HEK293 (cell line): ENCODE results near the gene KPNA1.
"Not testable (repeated sequence)": the region's sequence is repeated elsewhere in the genome, so short reads cannot be mapped to it uniquely, and the experiment has no call there.

Source experiments
- CTCF ChIA-PET: fragments of 350-600 bp; formaldehyde crosslinking; extraction: SDS; loops from one replicate; lab custom pipeline; 2021; ENCODE audit warnings: antibody characterized with exemption; lab: Yijun Ruan, JAX
- POLR2A ChIA-PET: fragments of 300-600 bp; formaldehyde crosslinking; extraction: SDS; loops from one replicate; lab custom pipeline; 2020; ENCODE audit warnings: antibody characterized with exemption, inconsistent platforms; lab: Yijun Ruan, JAX
- H3K27ac ChIP-seq: fragments of 200-500 bp; sonication (Bioruptor generic); 2 replicates; pipeline ENCODE4 v1.5.1; 2014; ENCODE audit warnings: low read depth, low read length, control low read depth, inconsistent platforms; ENCODE audit errors: extremely low read depth
- H3K36me3 ChIP-seq, 2 experiments: fragments of 200-500 bp in 1 of 2; sonication (Bioruptor generic) in 1 of 2; 1 replicate in 1 of 2; 2 replicates in 1 of 2; pipeline ENCODE4 v1.5.1; 2014 to 2017; ENCODE audit warnings: inconsistent platforms in 2 of 2, low read length in 2 of 2; ENCODE audit not compliant: control insufficient read depth in 2 of 2, insufficient read depth in 1 of 2
- H3K4me1 ChIP-seq: fragments of 200-500 bp; sonication (Bioruptor generic); 2 replicates; pipeline ENCODE4 v1.5.1; 2014; ENCODE audit warnings: mild to moderate bottlenecking, low read length, inconsistent platforms; ENCODE audit not compliant: control insufficient read depth, insufficient read depth
- H3K4me3 ChIP-seq: 2 replicates; pipeline ENCODE4 v1.5.1; 2011; ENCODE audit warnings: low read depth, mild to moderate bottlenecking, control low read depth, low read length, moderate library complexity
- H3K9me3 ChIP-seq: fragments of 200-500 bp; sonication (Bioruptor generic); 2 replicates; pipeline ENCODE4 v1.5.1; 2014; ENCODE audit warnings: low read depth, low read length, inconsistent platforms; ENCODE audit not compliant: control insufficient read depth, insufficient read depth
- KLF1 ChIP-seq: fragments of 450-650 bp; formaldehyde crosslinking; IDR thresholded peaks from 2 replicates; pipeline ENCODE4 v1.5.1; 2016; ENCODE audit warnings: missing biosample characterization, missing genetic modification characterization
- KLF16 ChIP-seq: fragments of 450-650 bp; formaldehyde crosslinking; IDR thresholded peaks from 2 replicates; pipeline ENCODE4 v1.5.1; 2017; ENCODE audit warnings: missing biosample characterization, missing genetic modification characterization
- SCRT2 ChIP-seq: fragments of 450-650 bp; formaldehyde crosslinking; IDR thresholded peaks from 2 replicates; pipeline ENCODE4 v1.5.1; 2016; ENCODE audit warnings: missing biosample characterization, missing genetic modification characterization
- ZBTB17 ChIP-seq: fragments of 450-650 bp; formaldehyde crosslinking; IDR thresholded peaks from 2 replicates; pipeline ENCODE4 v1.5.1; 2016; ENCODE audit warnings: missing biosample characterization, missing genetic modification characterization
- ZNF366 ChIP-seq: fragments of 450-650 bp; formaldehyde crosslinking; conservative IDR thresholded peaks from 2 replicates; pipeline ENCODE4 v1.5.1; 2016; ENCODE audit warnings: missing biosample characterization, missing genetic modification characterization
- ZNF391 ChIP-seq: fragments of 450-650 bp; formaldehyde crosslinking; IDR thresholded peaks from 2 replicates; pipeline ENCODE4 v1.5.1; 2016; ENCODE audit warnings: low read depth, missing biosample characterization, missing genetic modification characterization, borderline replicate concordance
- ZNF510 ChIP-seq: fragments of 450-650 bp; formaldehyde crosslinking; IDR thresholded peaks from 2 replicates; pipeline ENCODE4 v1.5.1; 2018; ENCODE audit warnings: mild to moderate bottlenecking, missing genetic modification characterization, missing biosample characterization; ENCODE audit not compliant: insufficient replicate concordance
- ZNF549 ChIP-seq: fragments of 450-650 bp; IDR thresholded peaks from 2 replicates; pipeline ENCODE4 v1.5.1; 2018; ENCODE audit warnings: missing biosample characterization, missing genetic modification characterization, mild to moderate bottlenecking, inconsistent platforms, moderate library complexity
- ZNF585B ChIP-seq: fragments of 450-650 bp; formaldehyde crosslinking; IDR thresholded peaks from 2 replicates; pipeline ENCODE4 v1.5.1; 2016; ENCODE audit warnings: missing biosample characterization, missing genetic modification characterization
- ZNF596 ChIP-seq: fragments of 450-650 bp; IDR thresholded peaks from 2 replicates; pipeline ENCODE4 v1.5.0; 2018; ENCODE audit warnings: missing biosample characterization, mild to moderate bottlenecking, missing genetic modification characterization, moderate library complexity
- ZNF677 ChIP-seq: fragments of 450-650 bp; IDR thresholded peaks from 2 replicates; pipeline ENCODE4 v1.5.0; 2018; ENCODE audit warnings: missing biosample characterization, mild to moderate bottlenecking, missing genetic modification characterization, moderate library complexity
- ZNF76 ChIP-seq: fragments of 450-650 bp; formaldehyde crosslinking; IDR thresholded peaks from 2 replicates; pipeline ENCODE4; 2016; ENCODE audit warnings: low read depth, missing biosample characterization, missing genetic modification characterization, borderline replicate concordance
- ZNF768 ChIP-seq: fragments of 450-650 bp; formaldehyde crosslinking; IDR thresholded peaks from 2 replicates; pipeline ENCODE4 v1.5.1; 2018; ENCODE audit warnings: missing biosample characterization, mild to moderate bottlenecking, missing genetic modification characterization
- TF ChIP-seq, protein P1 (sequence below): fragments of 450-650 bp; formaldehyde crosslinking; IDR thresholded peaks from 2 replicates; pipeline ENCODE4 v1.5.1; 2017; ENCODE audit warnings: missing biosample characterization, mild to moderate bottlenecking, missing genetic modification characterization, moderate library complexity
- TF ChIP-seq, protein P2 (sequence below): IDR thresholded peaks from 2 replicates; pipeline ENCODE4 v1.6.1; 2011; ENCODE audit warnings: mild to moderate bottlenecking, low read depth, low read length, borderline replicate concordance
- TF ChIP-seq, protein P3 (sequence below): fragments of 450-650 bp; formaldehyde crosslinking; IDR thresholded peaks from 2 replicates; pipeline ENCODE4 v1.5.1; 2016; ENCODE audit warnings: missing biosample characterization, missing genetic modification characterization
- TF ChIP-seq, protein P4 (sequence below): fragments of 450-650 bp; formaldehyde crosslinking; IDR thresholded peaks from 2 replicates; pipeline ENCODE4 v1.5.1; 2016; ENCODE audit warnings: missing biosample characterization, missing genetic modification characterization

KPNA1 gene

DNA sequence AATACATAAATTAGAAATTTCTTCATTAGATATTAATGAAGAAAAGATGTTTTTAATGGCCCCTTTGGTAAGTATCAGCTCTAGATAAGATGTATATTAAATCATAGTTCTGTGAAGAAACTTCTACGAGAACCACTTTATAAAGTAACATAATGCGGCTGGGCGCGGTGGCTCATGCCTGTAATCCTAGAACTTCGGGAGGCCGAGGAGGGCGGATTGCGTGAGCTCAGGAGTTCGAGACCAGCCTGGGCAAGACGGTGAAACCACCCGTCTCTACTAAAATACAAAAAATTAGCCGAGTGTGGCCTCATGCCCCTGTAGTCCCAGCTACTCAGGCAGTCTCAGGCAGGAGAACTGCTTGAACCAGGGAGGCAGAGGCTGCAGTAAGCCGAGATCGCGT is 2.5 kb downstream of the KPNA1 start:
- ChIA-PET POLR2A (interaction anchor here (0.5 kb wide), 1 partner anchor 26 kb away, joined by 6 read pairs; no protein-coding TSS in a partner anchor), CTCF (interaction anchor here (0.8 to 1.2 kb wide), 3 partner anchors 10 to 167 kb away, joined by 3 to 4 read pairs (median 3); no protein-coding TSS in a partner anchor)

DNA sequence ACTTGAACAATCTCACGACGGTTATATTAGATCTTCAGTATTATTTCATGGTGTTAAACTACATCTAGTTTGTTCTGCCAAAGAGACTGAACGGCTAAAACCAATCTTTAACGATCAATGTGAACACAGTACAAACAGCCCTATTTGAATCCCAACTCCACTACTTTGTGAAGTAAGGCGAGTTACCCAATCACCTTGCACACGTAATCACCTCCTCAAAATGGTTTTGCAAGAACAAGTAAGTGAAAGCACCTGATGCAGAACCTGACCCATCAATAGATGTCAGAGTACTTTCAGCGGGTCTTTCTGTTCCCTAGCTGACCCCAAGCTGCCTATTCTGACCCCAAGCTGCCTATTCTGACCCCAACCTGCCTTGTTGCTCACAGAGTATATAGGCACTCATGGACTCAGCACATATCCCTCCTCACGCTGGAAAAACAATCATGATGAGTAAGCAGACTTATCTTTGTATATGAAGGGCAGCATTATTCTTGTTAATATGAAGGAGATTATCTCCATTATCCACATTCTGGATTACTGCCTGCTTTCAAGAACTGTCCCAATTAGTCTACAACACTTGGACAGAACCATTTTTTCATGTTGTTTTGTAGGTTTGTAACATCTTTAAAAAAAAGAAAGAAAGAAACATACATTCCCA is 3.7 kb downstream of the KPNA1 start:
- ChIA-PET POLR2A (no interaction called here), CTCF (interaction anchor here (1.2 kb wide), 1 partner anchor 42 kb away, joined by 3 read pairs; no protein-coding TSS in a partner anchor)
- Histone ChIP-seq H3K4me3 (no peak overlapping the region), H3K4me1 (peaks cover 7% of the 10 kb centered on the region; the same call in 1 of the 2 replicates), H3K27ac (no peak overlapping the region), H3K36me3 (no peaks in the 10 kb centered on the region), H3K9me3 (no peaks in the 10 kb centered on the region)
- TF ChIP-seq ZNF510 (tag by site-specific recombination) = no peak
- peak; percentile 75 for TF ChIP-seq ZNF549 (tag by site-specific recombination)

More for the DNA sequence above, 2.5 kb downstream of the KPNA1 start:
- Histone ChIP-seq H3K4me3 (no peak overlapping the region), H3K4me1 (peaks cover 7% of the 10 kb centered on the region; the same call in 1 of the 2 replicates)
- peak; percentile 29 for TF ChIP-seq KLF1 (tag by site-specific recombination)
- TF ChIP-seq ZNF391 (tag by site-specific recombination) = no peak
- TF ChIP-seq ZNF510 (tag by site-specific recombination) = peak; percentile 94
- no peak for TF ChIP-seq ZNF677
- TF ChIP-seq, protein P1, sequence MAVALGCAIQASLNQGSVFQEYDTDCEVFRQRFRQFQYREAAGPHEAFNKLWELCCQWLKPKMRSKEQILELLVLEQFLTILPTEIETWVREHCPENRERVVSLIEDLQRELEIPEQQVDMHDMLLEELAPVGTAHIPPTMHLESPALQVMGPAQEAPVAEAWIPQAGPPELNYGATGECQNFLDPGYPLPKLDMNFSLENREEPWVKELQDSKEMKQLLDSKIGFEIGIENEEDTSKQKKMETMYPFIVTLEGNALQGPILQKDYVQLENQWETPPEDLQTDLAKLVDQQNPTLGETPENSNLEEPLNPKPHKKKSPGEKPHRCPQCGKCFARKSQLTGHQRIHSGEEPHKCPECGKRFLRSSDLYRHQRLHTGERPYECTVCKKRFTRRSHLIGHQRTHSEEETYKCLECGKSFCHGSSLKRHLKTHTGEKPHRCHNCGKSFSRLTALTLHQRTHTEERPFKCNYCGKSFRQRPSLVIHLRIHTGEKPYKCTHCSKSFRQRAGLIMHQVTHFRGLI = peak; percentile 77
- TF ChIP-seq, all 188 proteins: peak for 3
- no peaks in the 10 kb centered on the region for H3K36me3 ChIP-seq
- H3K9me3 ChIP-seq = no peaks in the 10 kb centered on the region
- no peak overlapping the region for H3K27ac ChIP-seq

DNA sequence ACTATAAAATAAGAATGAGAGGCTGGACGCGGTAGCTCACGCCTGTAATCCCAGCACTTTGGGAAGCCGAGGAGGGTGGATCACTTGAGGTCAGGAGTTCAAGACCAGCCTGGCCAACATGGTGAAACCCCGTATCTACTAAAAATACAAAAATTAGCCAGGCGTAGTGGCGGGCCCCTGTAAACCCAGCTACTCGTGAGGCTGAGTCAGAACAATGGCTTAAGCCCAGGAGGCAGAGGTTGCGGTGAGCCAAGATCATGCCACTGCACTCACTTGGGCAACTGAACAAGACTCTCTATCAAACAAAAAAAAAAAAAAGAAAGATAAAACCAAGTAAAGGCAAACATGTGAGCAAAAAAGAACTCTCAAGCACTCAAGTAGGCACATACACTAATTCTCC is 5.8 kb downstream of the KPNA1 start:
- POLR2A ChIA-PET, CTCF ChIA-PET: not testable (repeated sequence)

DNA sequence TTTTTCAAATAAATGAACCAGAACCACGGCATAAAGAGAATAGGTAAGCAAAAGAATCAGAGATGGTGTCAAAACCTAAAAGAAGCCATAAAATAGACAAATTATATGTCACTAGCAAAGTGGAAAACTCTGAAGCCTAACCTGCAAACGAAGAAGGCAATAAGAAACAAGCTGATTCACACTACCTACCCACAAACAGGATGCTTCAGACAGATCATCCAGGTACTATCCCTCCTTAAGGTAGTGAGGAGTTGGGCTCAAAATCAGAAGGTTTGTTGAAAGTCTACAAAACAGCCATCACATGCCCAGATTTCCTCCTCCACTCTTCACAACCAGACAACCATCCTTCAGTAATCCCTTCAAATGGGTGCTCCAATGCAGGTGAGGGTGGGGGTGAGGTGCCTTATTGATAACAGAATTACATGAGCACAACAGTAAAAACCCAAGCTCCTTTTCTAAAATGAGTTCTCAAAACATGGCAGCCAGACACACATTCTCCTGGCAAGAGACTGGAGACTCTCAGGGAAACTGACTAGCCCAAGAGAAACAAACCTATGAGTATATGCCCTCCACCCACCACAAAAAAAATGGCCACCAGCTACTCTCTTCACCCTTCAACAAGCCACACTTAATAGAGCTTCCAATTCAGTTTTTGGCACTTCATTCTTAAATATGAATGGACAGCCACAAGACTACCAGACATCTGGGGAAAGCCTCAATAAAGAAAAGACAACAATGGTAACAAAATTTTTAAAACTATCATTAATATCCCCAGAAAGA is 6.4 kb downstream of the KPNA1 start:
- Histone ChIP-seq H3K27ac (no peak overlapping the region), H3K4me1 (peaks cover 6% of the 10 kb centered on the region; the same call in 1 of the 2 replicates), H3K9me3 (no peaks in the 10 kb centered on the region), H3K4me3 (no peak overlapping the region), H3K36me3 (no peaks in the 10 kb centered on the region)
- CTCF ChIA-PET = no interaction called here
- POLR2A ChIA-PET = no interaction called here
- TF ChIP-seq, protein P2, sequence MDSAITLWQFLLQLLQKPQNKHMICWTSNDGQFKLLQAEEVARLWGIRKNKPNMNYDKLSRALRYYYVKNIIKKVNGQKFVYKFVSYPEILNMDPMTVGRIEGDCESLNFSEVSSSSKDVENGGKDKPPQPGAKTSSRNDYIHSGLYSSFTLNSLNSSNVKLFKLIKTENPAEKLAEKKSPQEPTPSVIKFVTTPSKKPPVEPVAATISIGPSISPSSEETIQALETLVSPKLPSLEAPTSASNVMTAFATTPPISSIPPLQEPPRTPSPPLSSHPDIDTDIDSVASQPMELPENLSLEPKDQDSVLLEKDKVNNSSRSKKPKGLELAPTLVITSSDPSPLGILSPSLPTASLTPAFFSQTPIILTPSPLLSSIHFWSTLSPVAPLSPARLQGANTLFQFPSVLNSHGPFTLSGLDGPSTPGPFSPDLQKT = no peak
- TF ChIP-seq ZBTB17 (no peak), KLF16 (no peak), ZNF76 (tag by site-specific recombination) (no peak), SCRT2 (no peak), ZNF768 (tag by site-specific recombination) (no peak), ZNF585B (tag by site-specific recombination) (no peak), ZNF596 (tag by site-specific recombination) (no peak), ZNF366 (tag by site-specific recombination) (no peak)
- TF ChIP-seq, protein P3, sequence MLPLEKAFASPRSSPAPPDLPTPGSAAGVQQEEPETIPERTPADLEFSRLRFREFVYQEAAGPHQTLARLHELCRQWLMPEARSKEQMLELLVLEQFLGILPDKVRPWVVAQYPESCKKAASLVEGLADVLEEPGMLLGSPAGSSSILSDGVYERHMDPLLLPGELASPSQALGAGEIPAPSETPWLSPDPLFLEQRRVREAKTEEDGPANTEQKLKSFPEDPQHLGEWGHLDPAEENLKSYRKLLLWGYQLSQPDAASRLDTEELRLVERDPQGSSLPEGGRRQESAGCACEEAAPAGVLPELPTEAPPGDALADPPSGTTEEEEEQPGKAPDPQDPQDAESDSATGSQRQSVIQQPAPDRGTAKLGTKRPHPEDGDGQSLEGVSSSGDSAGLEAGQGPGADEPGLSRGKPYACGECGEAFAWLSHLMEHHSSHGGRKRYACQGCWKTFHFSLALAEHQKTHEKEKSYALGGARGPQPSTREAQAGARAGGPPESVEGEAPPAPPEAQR (tag by site-specific recombination) = no peak
- TF ChIP-seq, protein P4, sequence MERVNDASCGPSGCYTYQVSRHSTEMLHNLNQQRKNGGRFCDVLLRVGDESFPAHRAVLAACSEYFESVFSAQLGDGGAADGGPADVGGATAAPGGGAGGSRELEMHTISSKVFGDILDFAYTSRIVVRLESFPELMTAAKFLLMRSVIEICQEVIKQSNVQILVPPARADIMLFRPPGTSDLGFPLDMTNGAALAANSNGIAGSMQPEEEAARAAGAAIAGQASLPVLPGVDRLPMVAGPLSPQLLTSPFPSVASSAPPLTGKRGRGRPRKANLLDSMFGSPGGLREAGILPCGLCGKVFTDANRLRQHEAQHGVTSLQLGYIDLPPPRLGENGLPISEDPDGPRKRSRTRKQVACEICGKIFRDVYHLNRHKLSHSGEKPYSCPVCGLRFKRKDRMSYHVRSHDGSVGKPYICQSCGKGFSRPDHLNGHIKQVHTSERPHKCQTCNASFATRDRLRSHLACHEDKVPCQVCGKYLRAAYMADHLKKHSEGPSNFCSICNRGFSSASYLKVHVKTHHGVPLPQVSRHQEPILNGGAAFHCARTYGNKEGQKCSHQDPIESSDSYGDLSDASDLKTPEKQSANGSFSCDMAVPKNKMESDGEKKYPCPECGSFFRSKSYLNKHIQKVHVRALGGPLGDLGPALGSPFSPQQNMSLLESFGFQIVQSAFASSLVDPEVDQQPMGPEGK (tag by site-specific recombination) = no peak

More for the DNA sequence above, 5.8 kb downstream of the KPNA1 start:
- H3K9me3 ChIP-seq, H3K4me1 ChIP-seq, H3K36me3 ChIP-seq, H3K27ac ChIP-seq, H3K4me3 ChIP-seq: not testable (repeated sequence)
